H1 (cell line): ENCODE data around the gene PIK3R3. TPM values are rescaled to one million over a fixed set of nuclear protein-coding genes. Genes with fewer than 3 reads are reported as not detected.

ENCODE experiments used
- HDAC2 ChIP-seq, 2 experiments: fragments of 300-600 bp in 1 of 2; sonication (generic) in 1 of 2; IDR thresholded peaks; 2 replicates each; pipeline ENCODE4 v1.6.1; 2011 to 2012; ENCODE audit warnings: low read depth in 2 of 2, low read length in 2 of 2, mild to moderate bottlenecking in 2 of 2, moderate library complexity in 2 of 2, borderline replicate concordance in 1 of 2, inconsistent platforms in 1 of 2
- HDAC6 ChIP-seq: IDR thresholded peaks from one replicate; pipeline ENCODE4 v1.7.1; 2012; ENCODE audit warnings: low read depth, mild to moderate bottlenecking, inconsistent platforms, low read length, moderate library complexity
- TEAD4 ChIP-seq: IDR thresholded peaks from 2 replicates; pipeline ENCODE4 v1.6.1; 2012; ENCODE audit warnings: low read depth, low read length, inconsistent platforms, mixed read lengths
- polyA plus RNA-seq, 7 experiments: library from polyadenylated mRNA; depleted of rRNA in 3 of 7; stranded (reverse) in 5 of 7; unstranded in 2 of 7; fragments of >200 nt in 5 of 7; fragments of 200-250 nt in 2 of 7; gene quantifications; 1 replicate in 5 of 7; 2 replicates in 1 of 7; 4 replicates in 1 of 7; pipeline versions ENCODE4 v1.2.1 to v1.2.3, GENCODE V29; 2011 to 2013; ENCODE audit warnings: missing spikeins in 2 of 7, mixed read lengths in 2 of 7
- total RNA-seq: library from RNA; stranded (reverse); fragmentation: NEBNext Ultra II Directional; extraction: Animal tissue kit (Norgen Biotek cat#: 25700); gene quantifications from 2 replicates; pipeline ENCODE4 v1.2.1, GENCODE V29; 2021

The PIK3R3 gene
- total and polyA plus RNA-seq, 2 of the 8 experiments (the other 6 are each of a cell fraction or from before 2014, with no cell fraction given) = 5.3 to 13.6 TPM

DNA sequence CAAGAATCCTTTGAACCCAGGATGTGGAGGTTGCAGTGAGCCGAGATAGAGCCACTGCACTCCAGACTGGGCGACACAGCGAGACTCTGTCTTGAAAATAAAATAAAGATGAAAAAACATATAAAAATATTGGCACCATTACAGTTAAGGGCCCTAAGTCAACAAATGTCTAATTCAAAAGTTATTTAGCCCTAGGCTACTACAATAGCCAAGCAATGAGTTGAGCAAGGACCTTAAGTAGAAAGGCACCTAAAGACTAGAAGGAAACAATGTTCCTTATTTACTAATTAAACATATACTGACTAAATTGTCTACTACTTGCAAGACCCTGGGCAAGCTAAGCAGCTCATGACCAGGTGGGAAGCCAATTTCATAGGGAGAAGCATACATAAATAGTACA is 4.1 kb downstream of the PIK3R3 start (continued):
- no peak for TF ChIP-seq HDAC2 (IDR thresholded peaks at IDR 0.05; ENCODE audit: borderline replicate concordance in 1 of 2, low read depth in 2 of 2, low read length in 2 of 2)
- TF ChIP-seq TEAD4 = no peak
- no peak for TF ChIP-seq HDAC6
